Activated CD4-positive, alpha-beta T cell treated with anti-CD3 and anti-CD28 coated beads, Interleukin-2, amount 50 U/mL, for 48 hours (primary cell): ENCODE results near the gene CT45A6.
"Not testable (repeated sequence)": the region's sequence is repeated elsewhere in the genome, so short reads cannot be mapped to it uniquely, and the experiment has no call there.

Source experiments
- DNase-seq, 2 experiments: peaks; one replicate each; pipeline ENCODE4 v3.0.0-alpha.2; 2020

Gene CT45A6

GRCh38 chrX:135802687-135803086, at the start of gene CT45A6:
CT45A6 (minus strand) TSS chrX:135802787; CDS start chrX:135798993, 3,794 bp downstream.
- DNase-seq: not testable (repeated sequence)

DNA sequence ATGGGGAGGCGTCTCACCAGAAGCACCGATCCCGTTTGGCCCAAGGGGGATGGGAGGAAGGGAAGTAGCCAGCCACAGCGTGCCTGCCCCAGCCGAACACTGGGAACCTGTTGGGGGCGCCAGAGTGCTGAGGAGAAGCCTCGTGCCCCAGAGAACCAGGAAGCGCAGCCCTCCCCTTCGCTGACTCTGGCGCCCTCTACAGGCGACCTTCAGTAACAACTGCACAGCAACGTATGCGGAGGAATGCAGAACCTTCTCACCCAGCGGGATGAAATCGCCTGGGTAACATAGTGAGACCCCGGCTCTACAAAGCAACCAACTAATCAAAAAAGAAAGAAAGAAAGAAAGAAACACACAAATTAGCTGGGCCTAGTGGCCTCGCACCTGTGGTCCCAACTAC, 34.6 kb upstream of the CT45A6 start, which contains the start of gene CT45A7:
Gene CT45A7, minus strand, starts transcription at position 101 of the 400 bp plus-strand sequence. CDS start 3,747 bp downstream, outside the sequence.
- DNase-seq: not testable (repeated sequence)

- not testable (repeated sequence) for DNase-seq
Observed at GRCh38 chrX:135819912-135820311, 17.3 kb upstream of the CT45A6 start, which contains the start of gene CT45A2. CT45A2 (minus strand) TSS chrX:135820012; CDS start chrX:135816265, 3,747 bp downstream.

- not testable (repeated sequence) for DNase-seq
Observed at GRCh38 chrX:135785403-135785802, 17.2 kb downstream of the CT45A6 start, which contains the start of gene CT45A5. CT45A5 (minus strand) TSS chrX:135785503; CDS start chrX:135781729, 3,774 bp downstream.

- not testable (repeated sequence) for DNase-seq
Observed at GRCh38 chrX:135768091-135768490, 34.5 kb downstream of the CT45A6 start, which contains the start of gene CT45A3. CT45A3 (minus strand) TSS chrX:135768191; CDS start chrX:135764444, 3,747 bp downstream.

DNA sequence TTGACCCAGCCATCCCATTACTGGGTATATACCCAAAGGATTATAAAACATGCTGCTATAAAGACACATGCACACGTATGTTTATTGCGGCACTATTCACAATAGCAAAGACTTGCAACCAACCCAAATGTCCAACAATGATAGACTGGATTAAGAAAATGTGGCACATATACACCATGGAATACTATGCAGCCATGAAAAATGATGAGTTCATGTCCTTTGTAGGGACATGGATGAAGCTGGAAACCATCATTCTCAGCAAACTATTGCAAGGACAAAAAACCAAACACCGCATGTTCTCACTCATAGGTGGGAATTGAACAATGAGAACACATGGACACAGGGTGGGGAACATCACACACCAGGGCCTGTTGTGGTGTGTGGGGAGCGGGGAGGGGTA, 57.8 kb downstream of the CT45A6 start:
- DNase-seq: not testable (repeated sequence)
